ENCODE measurements around the gene LPAR3.
"Not testable (repeated sequence)": the region's sequence is repeated elsewhere in the genome, so short reads cannot be mapped to it uniquely, and the experiment has no call there.

LPAR3 gene, protein sequence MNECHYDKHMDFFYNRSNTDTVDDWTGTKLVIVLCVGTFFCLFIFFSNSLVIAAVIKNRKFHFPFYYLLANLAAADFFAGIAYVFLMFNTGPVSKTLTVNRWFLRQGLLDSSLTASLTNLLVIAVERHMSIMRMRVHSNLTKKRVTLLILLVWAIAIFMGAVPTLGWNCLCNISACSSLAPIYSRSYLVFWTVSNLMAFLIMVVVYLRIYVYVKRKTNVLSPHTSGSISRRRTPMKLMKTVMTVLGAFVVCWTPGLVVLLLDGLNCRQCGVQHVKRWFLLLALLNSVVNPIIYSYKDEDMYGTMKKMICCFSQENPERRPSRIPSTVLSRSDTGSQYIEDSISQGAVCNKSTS

DNA sequence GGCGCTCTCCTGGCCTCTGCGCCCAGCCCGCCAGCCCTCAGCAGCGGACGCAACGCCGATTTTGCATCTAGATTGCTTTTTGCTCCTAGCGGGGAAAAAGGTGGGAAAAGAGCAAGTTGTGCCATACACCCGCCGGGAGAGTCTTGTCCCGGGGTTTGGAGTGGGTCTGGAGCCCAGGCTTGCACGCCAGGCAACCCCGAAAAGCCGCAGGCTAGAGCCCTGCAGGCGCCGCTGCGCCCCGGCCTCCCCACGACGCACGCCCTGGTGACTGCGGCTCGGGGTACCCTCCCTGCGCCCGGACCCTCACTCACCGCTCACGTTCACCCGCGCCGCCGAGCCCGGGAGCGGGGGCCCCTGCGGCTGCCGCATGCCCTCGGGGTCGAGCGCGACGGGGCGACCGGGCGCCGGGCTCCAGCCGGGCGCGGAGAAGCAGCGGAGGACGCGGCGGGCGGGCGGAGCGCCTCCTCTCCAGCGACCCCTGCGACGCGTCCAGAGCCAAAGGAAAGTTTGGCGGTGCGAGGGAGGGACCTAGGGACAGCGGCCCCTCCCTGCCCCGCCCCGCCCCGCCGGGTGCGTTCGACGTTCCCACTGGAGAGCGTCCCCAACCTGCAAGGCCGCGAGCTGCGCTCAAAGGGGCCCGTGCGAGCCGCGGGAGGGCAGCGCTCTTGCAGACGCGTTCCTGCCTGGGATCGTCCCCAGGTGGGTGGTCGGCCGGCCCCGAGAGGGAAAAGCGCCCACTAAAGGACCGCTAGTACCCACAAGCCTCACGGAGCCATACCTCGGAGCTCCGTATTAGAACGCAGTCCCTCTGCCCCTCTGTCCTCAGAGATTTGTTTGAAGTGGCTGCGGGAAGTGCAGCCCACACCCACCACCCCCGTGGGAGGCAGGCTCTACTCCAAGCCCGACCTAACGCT, at the start of gene LPAR3:
Gene LPAR3 (minus strand): TSS at position 502 of the 914 bp plus-strand sequence. CDS start 27,086 bp downstream, outside the sequence.
- DNase-seq (ENCODE audit: low read depth in 1 of 2, low spot score in 1 of 2), result no peak

DNA sequence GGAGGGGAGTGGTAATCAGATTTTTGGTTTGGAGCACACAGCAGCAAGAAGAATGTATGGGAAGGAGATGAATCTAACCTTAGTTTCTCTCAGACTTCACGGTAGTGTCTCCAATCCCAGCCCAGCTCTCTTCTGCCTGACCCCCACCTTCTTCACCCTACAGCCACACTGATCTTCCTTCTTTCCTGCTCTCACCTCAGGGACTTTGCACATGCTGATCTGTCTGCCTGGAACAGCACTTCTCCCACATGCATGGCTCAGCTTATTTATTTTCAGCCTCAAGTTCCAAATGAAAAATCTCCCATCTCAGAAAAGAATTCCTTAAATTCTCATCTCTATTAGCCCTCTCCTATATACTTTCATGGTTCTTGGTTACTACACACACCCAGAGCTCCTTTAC, 48.8 kb upstream of the LPAR3 start:
- no peak for DNase-seq (ENCODE audit: low read depth in 1 of 2, low spot score in 1 of 2)

DNA sequence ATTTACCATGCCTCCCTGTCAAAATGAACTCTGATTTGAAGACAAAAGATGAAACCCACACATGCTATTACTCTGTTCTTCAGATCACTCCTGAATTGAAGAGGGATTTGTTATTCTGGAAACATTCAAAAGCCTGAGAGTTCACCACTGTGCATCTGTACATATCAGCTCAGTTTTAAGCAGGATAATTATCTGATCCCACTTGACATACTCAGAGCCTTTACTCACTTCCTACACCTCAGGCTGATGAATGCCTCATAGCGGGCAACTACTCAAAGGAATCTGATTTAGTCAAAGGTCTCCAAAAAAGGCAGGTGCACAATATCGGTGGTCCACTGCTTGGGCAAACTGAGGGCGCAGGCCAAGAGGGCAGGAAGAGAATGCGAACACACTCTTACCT, 47.5 kb upstream of the LPAR3 start:
- DNase-seq (ENCODE audit: low read depth in 1 of 2, low spot score in 1 of 2), result no peak

DNA sequence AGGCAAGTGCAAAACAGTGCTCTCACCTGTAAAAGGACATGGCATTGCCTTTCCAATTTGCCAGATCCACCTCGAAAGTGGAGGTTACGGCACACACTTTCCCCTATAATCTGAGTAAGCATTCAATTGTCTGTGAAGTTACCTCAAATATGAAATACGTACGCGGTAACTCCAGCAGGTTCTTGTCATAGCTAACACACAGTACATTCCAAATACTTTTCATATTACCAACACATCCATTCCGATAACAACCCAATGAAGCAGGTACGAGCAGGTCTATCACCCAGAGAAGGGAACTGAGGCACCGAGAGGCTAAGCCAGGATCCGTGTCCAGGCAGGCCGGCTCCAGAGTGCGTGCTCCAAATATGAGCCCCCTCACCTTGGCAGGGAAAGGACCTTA, 46.8 kb upstream of the LPAR3 start:
- no peak for DNase-seq (ENCODE audit: low read depth in 1 of 2, low spot score in 1 of 2)

DNA sequence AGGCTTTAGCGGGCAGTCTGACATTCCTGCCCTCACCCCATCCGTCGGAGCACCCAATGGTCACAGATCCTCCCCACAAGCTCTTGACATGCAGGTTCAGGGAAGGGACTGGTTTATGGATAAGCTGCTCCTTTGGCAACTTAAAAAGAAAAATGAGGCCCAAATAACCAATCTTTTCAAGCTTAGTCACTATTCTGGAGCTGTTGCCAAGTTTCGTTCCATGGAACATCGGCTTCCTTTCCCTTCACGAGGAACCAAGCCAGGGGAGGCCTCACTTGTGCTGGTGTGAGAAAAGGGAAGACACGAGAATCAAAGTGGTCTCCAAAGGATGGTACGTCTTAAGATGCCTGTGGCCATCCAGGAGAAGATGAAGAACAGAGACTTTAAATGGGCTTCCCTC, 46.1 kb upstream of the LPAR3 start:
- no peak for DNase-seq (ENCODE audit: low read depth in 1 of 2, low spot score in 1 of 2)

DNA sequence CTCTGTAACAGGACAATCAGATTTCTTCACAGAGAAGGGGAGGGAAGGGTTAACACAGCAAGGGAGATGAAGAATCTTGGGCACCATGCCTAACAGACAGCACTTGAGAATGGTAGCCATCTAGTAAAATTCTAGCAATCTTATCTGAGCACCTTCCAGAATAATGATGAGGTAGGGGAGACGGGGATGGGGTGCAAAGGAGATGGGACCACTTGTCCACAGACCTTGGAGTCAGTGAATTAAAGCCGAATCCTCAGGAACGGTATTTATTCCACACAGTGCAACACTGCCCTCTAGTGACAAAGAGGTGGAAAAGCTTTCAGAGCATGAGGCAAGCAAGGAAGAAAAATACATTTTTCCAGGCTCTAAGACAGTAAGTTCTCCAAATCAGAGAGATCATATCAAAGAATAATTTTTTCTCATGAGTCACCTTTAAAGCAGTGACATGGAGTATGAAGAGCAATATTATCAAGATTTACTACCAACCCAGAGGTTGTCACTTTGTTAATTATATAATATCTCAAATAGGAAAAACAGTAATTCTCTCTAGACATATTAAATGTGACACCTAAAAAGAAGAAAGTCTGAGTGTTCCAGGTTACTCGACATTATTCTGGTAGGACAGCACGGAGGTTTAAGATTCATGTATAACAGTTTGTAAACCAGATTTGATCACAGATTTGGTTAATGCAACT, 43.3 kb upstream of the LPAR3 start:
- DNase-seq (ENCODE audit: low read depth in 1 of 2, low spot score in 1 of 2), result peak in 1 of 2 donors; percentile 39

DNA sequence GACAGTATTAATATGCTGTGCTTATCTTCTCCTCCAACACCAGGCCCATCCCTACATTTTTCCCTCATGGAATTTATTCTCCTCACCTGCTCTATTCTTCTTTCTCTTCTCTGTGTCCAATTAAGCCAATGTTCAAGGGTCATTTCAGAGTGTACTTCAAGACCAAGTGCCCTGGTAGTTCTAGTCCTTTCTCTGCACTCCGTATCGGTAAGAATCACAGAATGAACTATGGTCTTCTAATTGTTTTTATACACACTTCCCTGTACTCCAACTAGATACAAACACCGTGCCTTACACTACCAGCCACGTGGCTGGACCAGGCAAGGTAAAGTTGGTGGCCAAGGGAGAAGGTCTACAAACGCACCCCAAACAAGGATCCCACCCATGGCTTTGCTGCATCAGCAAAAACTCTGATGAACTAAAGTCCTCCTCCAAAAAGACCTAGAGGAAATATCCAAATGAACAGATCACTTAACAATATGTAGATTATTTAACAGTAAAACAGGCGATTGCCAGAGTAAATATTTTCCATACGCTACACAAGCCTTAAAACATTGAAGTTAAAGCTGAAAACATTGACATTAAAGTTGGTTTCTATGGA, 40.1 kb upstream of the LPAR3 start:
- no peak for DNase-seq (ENCODE audit: low read depth in 1 of 2, low spot score in 1 of 2)

DNA sequence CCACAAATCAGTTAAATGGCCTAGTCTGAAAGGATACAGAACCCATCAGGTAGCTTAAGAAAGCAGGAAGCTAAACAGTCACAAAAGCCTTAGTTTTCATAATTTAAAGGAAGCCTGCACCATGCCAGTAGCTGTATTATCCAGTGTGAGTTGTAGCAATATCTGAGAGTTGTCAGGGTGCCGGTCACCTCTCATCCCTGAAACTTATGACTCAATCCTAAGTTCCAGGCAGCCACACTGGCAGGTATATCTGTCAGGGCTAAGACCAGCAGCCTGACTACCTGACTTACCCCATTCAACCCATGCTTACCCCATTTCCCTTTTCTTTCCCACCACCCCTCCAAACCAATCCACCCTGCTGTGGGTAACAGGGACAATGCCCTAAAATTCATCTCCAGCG, 37.8 kb upstream of the LPAR3 start:
- DNase-seq (ENCODE audit: low read depth in 1 of 2, low spot score in 1 of 2), result no peak

DNA sequence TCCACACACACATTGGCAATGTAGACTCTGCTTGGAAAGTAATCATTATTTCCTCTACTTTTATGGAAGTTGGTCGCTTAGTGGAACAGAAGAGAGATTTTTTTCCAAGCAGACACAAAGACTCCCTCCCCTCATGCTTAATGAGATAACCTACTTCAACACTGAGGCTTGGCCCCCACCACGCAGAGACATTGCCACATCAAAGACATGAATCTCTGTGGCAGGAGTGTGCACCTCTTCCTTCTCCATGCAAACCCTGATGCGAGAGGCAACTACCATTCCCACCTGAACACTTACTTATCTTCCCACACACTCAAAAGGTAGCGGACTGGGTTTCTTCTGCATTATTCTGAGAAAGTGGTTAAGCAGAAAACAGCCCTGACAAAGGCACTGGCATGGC, 37.3 kb upstream of the LPAR3 start:
- no peak for DNase-seq (ENCODE audit: low read depth in 1 of 2, low spot score in 1 of 2)

DNA sequence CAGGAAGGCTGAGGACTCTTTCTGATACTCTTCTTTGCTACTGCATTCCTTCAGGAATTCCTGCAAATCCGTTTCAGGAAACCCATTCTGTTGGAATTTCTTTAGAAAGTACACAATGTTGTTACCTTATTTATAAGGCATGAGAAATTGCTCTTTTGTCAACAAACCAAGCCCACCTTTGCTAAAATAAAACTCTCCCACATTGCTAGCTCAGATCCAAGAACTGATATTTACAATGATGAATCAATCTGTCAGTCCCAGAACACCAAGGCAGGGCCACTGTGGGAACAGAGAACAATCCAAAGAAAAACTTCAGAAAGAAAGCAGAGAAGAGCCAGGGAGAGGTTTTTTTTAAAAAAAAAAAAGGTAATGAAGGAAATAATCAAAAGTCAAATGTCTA, 36.6 kb upstream of the LPAR3 start:
- DNase-seq (ENCODE audit: low read depth in 1 of 2, low spot score in 1 of 2), result no peak

DNA sequence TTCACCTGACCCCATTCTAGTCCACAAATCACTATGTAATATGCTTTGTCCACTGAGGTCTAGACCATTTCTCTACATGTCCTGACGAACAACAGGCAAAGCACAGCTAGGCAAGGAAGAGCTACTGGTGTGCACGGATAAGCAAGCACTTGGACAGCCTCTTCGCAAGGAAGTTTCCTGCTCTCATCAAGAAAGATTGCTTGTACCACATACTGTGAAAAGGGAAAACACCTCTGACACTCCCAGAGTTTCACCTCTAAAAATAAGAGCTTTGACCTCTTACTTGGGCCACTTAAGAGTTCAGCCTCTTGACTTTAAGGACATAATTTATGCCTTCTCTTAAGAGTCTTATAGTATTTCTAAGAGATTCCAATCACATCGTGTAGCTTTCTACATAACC, 36.0 kb upstream of the LPAR3 start:
- DNase-seq (ENCODE audit: low read depth in 1 of 2, low spot score in 1 of 2), result no peak

DNA sequence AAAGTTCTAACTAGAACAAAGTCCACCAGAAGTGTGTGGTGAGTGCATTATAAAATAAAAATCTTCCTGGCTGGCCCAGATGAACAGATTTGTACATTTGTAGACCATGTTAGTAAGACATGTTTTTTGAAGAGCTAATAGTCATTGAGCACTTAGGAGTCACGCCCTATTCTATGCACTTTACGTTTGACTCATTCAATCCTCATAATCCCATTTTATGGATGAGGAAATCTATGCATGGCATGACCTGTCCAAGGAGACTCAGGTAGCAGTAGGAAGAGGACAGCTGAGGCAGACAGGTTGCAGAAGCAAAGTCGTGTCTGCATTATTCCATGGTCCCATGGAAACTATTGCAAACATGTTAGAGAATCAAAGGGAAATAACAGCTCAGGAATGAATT, 30.3 kb upstream of the LPAR3 start:
- DNase-seq (ENCODE audit: low read depth in 1 of 2, low spot score in 1 of 2), result no peak

DNA sequence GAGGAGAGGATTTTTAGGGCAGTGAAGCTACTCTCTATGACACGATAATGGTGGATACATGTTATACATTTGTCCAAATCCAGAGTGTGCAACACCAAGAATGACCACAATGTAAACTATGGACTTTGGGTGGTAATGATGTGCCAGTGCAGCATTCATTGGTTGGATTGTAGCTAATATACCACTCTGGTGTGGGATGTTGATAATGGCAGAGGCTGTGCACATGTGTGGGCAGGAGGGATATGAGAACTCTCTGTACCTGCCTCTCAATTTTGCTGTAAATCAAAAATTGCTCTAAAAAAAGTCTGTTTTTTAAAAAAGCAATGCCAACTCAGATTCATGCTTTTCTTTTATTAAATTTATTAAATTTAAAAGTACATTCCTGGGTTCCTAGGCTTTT, 27.2 kb upstream of the LPAR3 start:
- DNase-seq (ENCODE audit: low read depth in 1 of 2, low spot score in 1 of 2), result no peak

DNA sequence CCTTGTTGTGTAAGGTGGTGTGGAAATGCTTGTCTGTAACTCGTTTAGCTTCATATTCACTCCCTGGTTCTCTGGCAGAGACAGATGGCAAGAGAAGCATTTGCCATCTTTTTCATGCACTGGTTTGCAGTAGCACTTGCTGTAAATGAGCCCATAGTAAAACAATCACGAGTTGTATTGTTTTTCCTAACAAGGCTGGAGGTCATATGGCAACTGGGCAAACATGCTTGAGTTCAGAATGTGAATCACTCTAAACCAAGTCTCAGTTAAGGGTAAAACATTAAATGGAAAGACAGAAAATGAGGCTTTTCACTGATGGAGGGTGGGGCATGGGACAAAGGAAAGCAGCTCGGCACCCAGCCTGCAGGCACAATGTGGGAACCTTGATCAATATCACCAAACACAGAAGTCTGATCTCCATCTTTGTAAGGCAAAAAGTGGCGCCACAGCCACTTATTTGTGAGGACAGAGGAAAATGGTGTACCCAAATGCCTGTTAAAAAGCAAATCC, 26.5 kb upstream of the LPAR3 start:
- no peak for DNase-seq (ENCODE audit: low read depth in 1 of 2, low spot score in 1 of 2)

DNA sequence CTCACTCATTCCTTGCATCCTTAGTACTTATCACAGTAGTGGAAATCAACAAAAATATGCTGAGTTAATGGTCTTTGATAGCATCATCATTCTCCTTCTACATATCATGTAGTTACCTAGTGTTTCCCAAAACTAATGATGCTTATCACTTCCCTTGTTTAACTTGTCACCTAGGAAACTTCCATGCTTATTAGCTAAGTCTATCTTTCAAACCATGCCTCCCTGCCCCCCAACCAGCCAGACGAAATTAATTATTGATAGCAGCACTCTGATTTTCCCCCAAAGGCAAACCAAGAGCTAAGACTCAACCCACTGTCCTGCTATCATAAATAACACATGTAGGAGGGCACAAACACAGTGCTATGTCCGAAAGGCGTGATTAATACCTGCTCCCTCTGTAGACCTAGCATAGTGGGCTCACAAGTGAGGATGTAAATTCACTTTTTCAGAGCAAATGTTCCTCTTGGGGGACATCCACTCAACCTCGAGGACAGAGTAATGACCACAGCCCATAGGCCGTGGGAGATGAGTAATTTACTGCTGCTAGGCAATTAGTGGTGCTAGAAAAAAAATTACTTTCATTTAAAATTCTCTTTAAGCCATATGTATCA, 25.8 kb upstream of the LPAR3 start:
- DNase-seq (ENCODE audit: low read depth in 1 of 2, low spot score in 1 of 2), result no peak

DNA sequence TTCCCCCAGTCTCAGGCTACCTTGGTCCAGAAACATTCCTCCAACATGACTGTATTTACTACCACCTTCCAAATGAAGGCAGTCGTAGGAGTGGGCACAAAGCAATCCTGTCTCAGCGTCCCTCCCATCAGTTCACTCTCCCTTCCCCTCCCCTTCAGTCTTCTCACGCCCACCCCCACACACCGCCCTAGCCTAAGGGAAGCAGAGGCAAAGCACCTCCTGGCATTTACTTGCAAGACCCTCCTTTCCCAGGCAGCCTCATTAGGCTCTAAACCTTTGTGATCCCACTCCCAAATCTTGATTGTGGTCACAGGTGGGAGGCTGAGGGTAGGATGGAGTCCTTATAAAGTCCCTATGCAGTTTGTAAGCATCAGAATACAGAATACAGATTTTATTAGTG, 23.9 kb upstream of the LPAR3 start:
- no peak for DNase-seq (ENCODE audit: low read depth in 1 of 2, low spot score in 1 of 2)

DNA sequence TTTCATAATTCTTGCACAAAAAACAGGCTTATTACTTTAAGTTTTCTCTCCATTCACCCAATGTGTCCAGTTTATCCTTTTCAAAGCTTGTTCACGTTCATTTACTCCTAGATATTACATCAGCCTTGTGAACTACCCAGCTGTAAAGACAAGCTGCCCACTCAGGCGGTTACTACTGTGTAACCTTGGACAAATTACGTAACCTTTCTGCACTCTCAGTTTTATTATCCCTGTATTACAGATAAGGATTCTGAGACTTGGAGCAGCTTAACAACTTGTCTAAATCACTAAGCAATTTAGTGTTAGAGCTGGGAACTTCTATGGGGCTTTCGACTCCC, 20.5 kb upstream of the LPAR3 start:
- DNase-seq (ENCODE audit: low read depth in 1 of 2, low spot score in 1 of 2), result no peak

DNA sequence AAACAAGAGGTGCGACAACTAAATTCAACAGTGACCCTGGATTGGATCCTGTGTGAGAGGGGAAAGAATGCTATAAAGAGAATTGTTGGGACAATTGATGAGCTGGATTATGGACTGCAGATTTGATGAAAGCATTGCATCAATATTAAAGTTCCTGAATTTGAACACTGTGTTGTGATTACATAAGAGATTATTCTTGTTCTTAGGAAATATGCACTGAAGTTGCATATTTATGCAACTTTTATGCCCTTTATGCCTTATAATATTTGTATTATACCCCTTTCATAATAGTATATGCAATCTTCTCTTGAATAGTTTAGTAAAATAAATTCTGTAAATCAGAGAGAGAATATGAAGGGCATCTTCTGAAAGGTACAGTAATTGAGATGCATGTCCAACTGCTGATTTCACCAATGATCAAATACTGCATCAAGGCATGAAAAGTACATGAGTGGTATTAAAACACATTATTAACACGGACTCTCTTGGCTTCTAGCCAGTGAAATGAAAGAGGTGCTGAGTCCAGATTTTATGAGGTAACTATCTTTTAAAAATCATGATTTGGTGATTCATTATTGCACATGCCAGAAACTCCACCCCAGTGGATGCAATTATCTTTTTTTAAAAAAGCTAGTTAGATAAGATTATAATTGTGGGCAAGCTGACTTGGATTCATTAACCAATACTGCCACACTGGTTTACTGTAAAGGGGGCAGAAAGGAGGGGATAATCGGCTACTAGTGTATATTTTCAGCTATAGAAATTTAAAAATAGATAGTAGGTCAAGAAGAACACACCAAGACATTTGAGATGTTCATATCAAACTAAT, 19.9 kb upstream of the LPAR3 start:
- DNase-seq (ENCODE audit: low read depth in 1 of 2, low spot score in 1 of 2), result no peak

DNA sequence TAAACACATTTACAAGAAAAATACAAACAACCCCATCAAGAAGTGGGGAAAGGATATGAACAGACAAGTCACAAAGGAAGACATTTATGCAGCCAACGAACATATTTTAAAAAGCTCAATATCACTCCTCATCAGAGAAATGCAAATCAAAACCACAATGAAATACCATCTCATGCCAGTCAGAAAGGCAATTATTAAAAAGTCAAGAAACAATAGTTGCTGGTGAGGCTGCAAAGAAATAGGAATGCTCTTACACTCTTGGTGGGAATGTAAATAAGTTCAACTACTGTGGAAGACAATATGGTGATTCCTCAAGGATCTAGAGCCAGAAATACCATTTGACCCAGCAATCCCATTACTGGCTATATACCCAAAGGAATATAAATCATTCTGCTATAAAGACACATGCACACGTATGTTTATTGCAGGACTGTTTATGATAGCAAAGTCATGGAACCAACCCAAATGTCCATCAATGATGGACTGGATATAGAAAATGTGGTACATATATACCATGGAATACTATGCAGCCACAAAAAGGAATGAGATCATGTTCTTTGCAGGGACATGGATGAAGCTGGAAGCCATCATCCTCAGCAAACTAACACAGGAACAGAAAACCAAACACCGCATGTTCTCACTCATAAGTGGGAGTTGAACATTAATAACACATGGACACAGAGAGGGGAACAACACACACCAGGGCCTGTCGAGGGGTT, 15.9 kb upstream of the LPAR3 start:
- DNase-seq (ENCODE audit: low read depth in 1 of 2, low spot score in 1 of 2), result not testable (repeated sequence)
